Prostate gland (tissue), 2 donors: Measurements from ENCODE around the gene KRTAP2-1.
"Not testable (repeated sequence)": the region's sequence is repeated elsewhere in the genome, so short reads cannot be mapped to it uniquely, and the experiment has no call there.

Experiments
- CTCF ChIP-seq, 4 experiments: fragments of 200-600 bp in 2 of 4; fragments of 450-650 bp in 2 of 4; sonication (generic) in 2 of 4; IDR thresholded peaks; 1 replicate in 3 of 4; 2 replicates in 1 of 4; pipeline ENCODE4 v1.5.1; 2016 to 2019; ENCODE audit warnings: antibody characterized with exemption in 4 of 4, mild to moderate bottlenecking in 2 of 4, moderate library complexity in 2 of 4
- POLR2A ChIP-seq: fragments of 450-650 bp; IDR thresholded peaks from one replicate; pipeline ENCODE4 v1.6.1; 2016; ENCODE audit warnings: antibody characterized with exemption, mild to moderate bottlenecking

GRCh38 chr17:40999563-40999962 is 47.6 kb downstream of the KRTAP2-1 start, which contains the start of gene KRTAP3-2:
- TF ChIP-seq POLR2A; CTCF (IDR thresholded peaks at IDR 0.05): not testable (repeated sequence)
